ENCODE measurements around the gene UNC13B.

Gene UNC13B

GRCh38 chr9:35272989-35273388, 111.2 kb downstream of the UNC13B start:
- Histone ChIP-seq H3K27me3 (ENCODE audit: insufficient read depth, low read length, poor library complexity) (no peaks in the 10 kb centered on the region), H3K9ac (ENCODE audit: low read length) (no peak overlapping the region), H2BK5ac (ENCODE audit: low read length) (no peak overlapping the region), H3K23ac (ENCODE audit: low read length) (no peak overlapping the region), H3K79me1 (ENCODE audit: low read length) (no peaks in the 10 kb centered on the region), H2BK120ac (ENCODE audit: low read depth, low read length) (no peak overlapping the region), H3K56ac (ENCODE audit: low read length) (no peak overlapping the region), H3K4me1 (ENCODE audit: control insufficient read depth, low read depth, low read length) (no peaks in the 10 kb centered on the region), H3K4me2 (ENCODE audit: low read length) (no peak overlapping the region), H3K27ac (ENCODE audit: low read depth, low read length) (no peak overlapping the region), H3K36me3 (ENCODE audit: control insufficient read depth, insufficient read depth, low read length) (no peaks in the 10 kb centered on the region), H2AK5ac (ENCODE audit: low read length) (no peak overlapping the region), H4K8ac (ENCODE audit: low read depth, low read length) (no peak overlapping the region), H3K4ac (ENCODE audit: low read depth, low read length) (no peak overlapping the region), H3K79me2 (ENCODE audit: control insufficient read depth, insufficient read depth, low read length) (no peaks in the 10 kb centered on the region), H3K4me3 (ENCODE audit: low read length) (no peak overlapping the region), H3K18ac (ENCODE audit: low read length) (no peak overlapping the region), H2BK15ac (replicated peaks; ENCODE audit: low read depth) (no peak overlapping the region), H4K5ac (ENCODE audit: low read length) (no peak overlapping the region)
- DNase-seq = no peak
- no CpG with 5 or more reads among the region's 2 CpGs for WGBS (ENCODE audit: extremely low coverage, insufficient coverage, low lambda C conversion rate)

GRCh38 chr9:35273591-35273990, 111.8 kb downstream of the UNC13B start:
- no peak overlapping the region for H2BK15ac ChIP-seq (replicated peaks; ENCODE audit: low read depth)
- H3K36me3 ChIP-seq (ENCODE audit: control insufficient read depth, insufficient read depth, low read length) = no peaks in the 10 kb centered on the region
- H3K9ac ChIP-seq (ENCODE audit: low read length) = no peak overlapping the region
- H3K56ac ChIP-seq (ENCODE audit: low read length) = no peak overlapping the region
- H2BK5ac ChIP-seq (ENCODE audit: low read length) = no peak overlapping the region
- no peak overlapping the region for H3K4me3 ChIP-seq (ENCODE audit: low read length)
- H3K79me1 ChIP-seq (ENCODE audit: low read length) = no peaks in the 10 kb centered on the region
- H2AK5ac ChIP-seq (ENCODE audit: low read length) = no peak overlapping the region
- no peak overlapping the region for H3K4ac ChIP-seq (ENCODE audit: low read depth, low read length)
- H3K4me1 ChIP-seq (ENCODE audit: control insufficient read depth, low read depth, low read length) = no peaks in the 10 kb centered on the region
- H3K4me2 ChIP-seq (ENCODE audit: low read length) = no peak overlapping the region
- no peak overlapping the region for H2BK120ac ChIP-seq (ENCODE audit: low read depth, low read length)
- H4K5ac ChIP-seq (ENCODE audit: low read length) = no peak overlapping the region
- no peak overlapping the region for H3K27ac ChIP-seq (ENCODE audit: low read depth, low read length)
- H3K79me2 ChIP-seq (ENCODE audit: control insufficient read depth, insufficient read depth, low read length) = no peaks in the 10 kb centered on the region
- no peak overlapping the region for H3K18ac ChIP-seq (ENCODE audit: low read length)
- no peak overlapping the region for H4K8ac ChIP-seq (ENCODE audit: low read depth, low read length)
- no peaks in the 10 kb centered on the region for H3K27me3 ChIP-seq (ENCODE audit: insufficient read depth, low read length, poor library complexity)
- DNase-seq = no peak
- no peak overlapping the region for H3K23ac ChIP-seq (ENCODE audit: low read length)
- WGBS (ENCODE audit: extremely low coverage, insufficient coverage, low lambda C conversion rate) = no CpG with 5 or more reads among the region's 5 CpGs

DNA sequence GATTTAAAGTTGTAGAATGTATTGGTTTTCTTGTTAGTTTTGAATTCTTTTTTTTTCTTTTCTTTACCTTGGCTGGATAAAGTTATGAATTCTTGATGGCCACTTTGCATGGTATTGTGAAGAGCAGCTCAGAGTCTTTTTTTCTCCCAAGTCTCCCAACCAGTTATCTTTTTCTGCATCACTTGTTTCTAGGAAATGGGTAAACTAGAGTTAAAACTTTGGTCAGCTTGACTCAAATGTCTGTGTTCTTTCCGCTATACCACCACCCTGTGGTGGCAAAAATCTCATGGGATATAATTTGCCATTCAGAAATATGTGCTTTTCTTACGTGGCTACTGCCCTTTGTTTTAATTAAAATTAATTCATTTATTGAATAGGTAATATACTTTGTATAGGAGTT, 113.2 kb downstream of the UNC13B start:
- H3K56ac ChIP-seq (ENCODE audit: low read length) = no peak overlapping the region
- H2AK5ac ChIP-seq (ENCODE audit: low read length) = no peak overlapping the region
- no CpG with 5 or more reads among the region's 2 CpGs for WGBS (ENCODE audit: extremely low coverage, insufficient coverage, low lambda C conversion rate)
- H3K27ac ChIP-seq (ENCODE audit: low read depth, low read length) = no peak overlapping the region
- H3K4ac ChIP-seq (ENCODE audit: low read depth, low read length) = no peak overlapping the region
- H3K18ac ChIP-seq (ENCODE audit: low read length) = no peak overlapping the region
- H2BK15ac ChIP-seq (replicated peaks; ENCODE audit: low read depth) = no peak overlapping the region
- no peaks in the 10 kb centered on the region for H3K4me1 ChIP-seq (ENCODE audit: control insufficient read depth, low read depth, low read length)
- no peaks in the 10 kb centered on the region for H3K79me2 ChIP-seq (ENCODE audit: control insufficient read depth, insufficient read depth, low read length)
- DNase-seq = no peak
- no peak overlapping the region for H3K9ac ChIP-seq (ENCODE audit: low read length)
- no peak overlapping the region for H4K5ac ChIP-seq (ENCODE audit: low read length)
- H3K4me3 ChIP-seq (ENCODE audit: low read length) = no peak overlapping the region
- no peaks in the 10 kb centered on the region for H3K36me3 ChIP-seq (ENCODE audit: control insufficient read depth, insufficient read depth, low read length)
- H3K79me1 ChIP-seq (ENCODE audit: low read length) = no peaks in the 10 kb centered on the region
- H2BK5ac ChIP-seq (ENCODE audit: low read length) = no peak overlapping the region
- H3K27me3 ChIP-seq (ENCODE audit: insufficient read depth, low read length, poor library complexity) = no peaks in the 10 kb centered on the region
- no peak overlapping the region for H2BK120ac ChIP-seq (ENCODE audit: low read depth, low read length)
- H3K4me2 ChIP-seq (ENCODE audit: low read length) = no peak overlapping the region
- no peak overlapping the region for H3K23ac ChIP-seq (ENCODE audit: low read length)
- no peak overlapping the region for H4K8ac ChIP-seq (ENCODE audit: low read depth, low read length)

- Histone ChIP-seq H4K8ac (ENCODE audit: low read depth, low read length) (no peak overlapping the region), H3K18ac (ENCODE audit: low read length) (no peak overlapping the region), H3K4me3 (ENCODE audit: low read length) (no peak overlapping the region), H3K36me3 (ENCODE audit: control insufficient read depth, insufficient read depth, low read length) (no peaks in the 10 kb centered on the region), H3K4ac (ENCODE audit: low read depth, low read length) (no peak overlapping the region), H2AK5ac (ENCODE audit: low read length) (no peak overlapping the region), H3K56ac (ENCODE audit: low read length) (no peak overlapping the region), H3K79me1 (ENCODE audit: low read length) (no peaks in the 10 kb centered on the region), H4K5ac (ENCODE audit: low read length) (no peak overlapping the region), H3K4me2 (ENCODE audit: low read length) (no peak overlapping the region), H2BK5ac (ENCODE audit: low read length) (no peak overlapping the region), H3K27me3 (ENCODE audit: insufficient read depth, low read length, poor library complexity) (no peaks in the 10 kb centered on the region), H3K79me2 (ENCODE audit: control insufficient read depth, insufficient read depth, low read length) (no peaks in the 10 kb centered on the region), H3K23ac (ENCODE audit: low read length) (no peak overlapping the region), H3K4me1 (ENCODE audit: control insufficient read depth, low read depth, low read length) (no peaks in the 10 kb centered on the region), H2BK15ac (replicated peaks; ENCODE audit: low read depth) (no peak overlapping the region), H3K27ac (ENCODE audit: low read depth, low read length) (no peak overlapping the region), H2BK120ac (ENCODE audit: low read depth, low read length) (no peak overlapping the region), H3K9ac (ENCODE audit: low read length) (no peak overlapping the region)
- WGBS (ENCODE audit: extremely low coverage, insufficient coverage, low lambda C conversion rate) = no CpG with 5 or more reads among the region's 1 CpG
- DNase-seq = no peak
Observed at GRCh38 chr9:35277171-35277520, 115.3 kb downstream of the UNC13B start.

DNA sequence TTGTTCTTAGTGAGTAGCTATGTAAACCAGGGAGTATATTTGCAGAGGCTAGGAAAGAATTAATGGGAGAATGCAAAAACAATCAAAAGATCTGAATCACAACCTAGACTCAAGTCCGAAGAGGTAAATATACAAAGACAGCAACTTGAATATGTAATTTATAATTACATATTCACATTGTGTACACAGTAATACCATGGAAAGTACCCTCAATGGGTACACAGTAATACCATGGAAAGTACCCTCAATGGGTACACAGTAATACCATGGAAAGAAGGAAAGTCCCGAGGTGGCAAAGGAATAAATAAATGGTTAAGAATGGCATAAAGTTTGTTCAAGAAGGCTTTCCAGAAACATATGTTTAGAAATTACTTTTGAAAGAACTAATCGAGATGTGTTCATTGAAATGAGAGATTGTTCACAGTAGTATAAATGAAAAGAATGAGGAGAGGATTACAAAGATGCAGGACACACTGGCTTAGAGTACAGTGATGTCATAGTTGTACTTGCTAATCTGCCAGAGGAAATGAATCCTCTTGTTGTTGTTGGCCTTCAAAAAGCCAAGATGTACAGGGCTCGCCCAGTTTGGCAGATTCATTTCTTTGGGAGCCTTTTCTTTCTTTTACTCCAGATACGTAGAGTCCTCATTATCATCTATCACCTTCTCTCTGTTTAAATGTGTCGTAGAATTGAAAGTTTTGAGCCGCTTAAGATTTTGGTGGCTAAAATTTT, 116.0 kb downstream of the UNC13B start:
- Histone ChIP-seq H3K9ac (ENCODE audit: low read length) (no peak overlapping the region), H3K79me1 (ENCODE audit: low read length) (no peaks in the 10 kb centered on the region), H3K27me3 (ENCODE audit: insufficient read depth, low read length, poor library complexity) (no peaks in the 10 kb centered on the region), H4K8ac (ENCODE audit: low read depth, low read length) (no peak overlapping the region), H3K4me3 (ENCODE audit: low read length) (no peak overlapping the region), H2BK15ac (replicated peaks; ENCODE audit: low read depth) (no peak overlapping the region), H3K36me3 (ENCODE audit: control insufficient read depth, insufficient read depth, low read length) (no peaks in the 10 kb centered on the region), H3K4me2 (ENCODE audit: low read length) (no peak overlapping the region), H2BK5ac (ENCODE audit: low read length) (no peak overlapping the region), H3K79me2 (ENCODE audit: control insufficient read depth, insufficient read depth, low read length) (no peaks in the 10 kb centered on the region), H3K23ac (ENCODE audit: low read length) (no peak overlapping the region), H2BK120ac (ENCODE audit: low read depth, low read length) (no peak overlapping the region), H3K4ac (ENCODE audit: low read depth, low read length) (no peak overlapping the region), H4K5ac (ENCODE audit: low read length) (no peak overlapping the region), H3K18ac (ENCODE audit: low read length) (no peak overlapping the region), H3K27ac (ENCODE audit: low read depth, low read length) (no peak overlapping the region), H2AK5ac (ENCODE audit: low read length) (no peak overlapping the region), H3K56ac (ENCODE audit: low read length) (no peak overlapping the region), H3K4me1 (ENCODE audit: control insufficient read depth, low read depth, low read length) (no peaks in the 10 kb centered on the region)
- no peak for DNase-seq
- WGBS (ENCODE audit: extremely low coverage, insufficient coverage, low lambda C conversion rate) = no CpG with 5 or more reads among the region's 7 CpGs

DNA sequence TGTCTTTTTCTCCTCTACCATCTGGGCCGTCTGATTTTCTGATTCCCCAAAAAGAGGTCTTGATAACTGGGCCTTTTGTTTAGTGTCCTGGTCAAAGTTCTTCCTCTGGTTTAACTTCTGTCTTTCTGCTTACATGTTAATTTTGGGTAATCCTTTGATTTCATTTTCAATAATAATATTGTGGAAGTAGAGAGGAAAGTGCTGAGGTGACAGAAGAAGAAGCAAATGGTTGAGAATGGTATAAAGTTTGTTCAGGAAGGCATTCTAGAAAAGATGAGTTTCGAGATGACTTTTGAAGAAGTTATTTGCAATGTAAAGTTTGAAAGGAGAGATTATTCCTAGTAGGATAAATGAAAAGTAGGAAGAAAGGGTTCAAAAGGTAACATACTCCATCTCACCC, 118.1 kb downstream of the UNC13B start:
- no peak overlapping the region for H3K4me3 ChIP-seq (ENCODE audit: low read length)
- H3K79me2 ChIP-seq (ENCODE audit: control insufficient read depth, insufficient read depth, low read length) = no peaks in the 10 kb centered on the region
- H4K8ac ChIP-seq (ENCODE audit: low read depth, low read length) = no peak overlapping the region
- no peak overlapping the region for H3K23ac ChIP-seq (ENCODE audit: low read length)
- no peaks in the 10 kb centered on the region for H3K36me3 ChIP-seq (ENCODE audit: control insufficient read depth, insufficient read depth, low read length)
- no peaks in the 10 kb centered on the region for H3K79me1 ChIP-seq (ENCODE audit: low read length)
- H4K5ac ChIP-seq (ENCODE audit: low read length) = no peak overlapping the region
- H3K4ac ChIP-seq (ENCODE audit: low read depth, low read length) = no peak overlapping the region
- no peak overlapping the region for H2AK5ac ChIP-seq (ENCODE audit: low read length)
- H3K4me2 ChIP-seq (ENCODE audit: low read length) = no peak overlapping the region
- no peak for DNase-seq
- H3K4me1 ChIP-seq (ENCODE audit: control insufficient read depth, low read depth, low read length) = no peaks in the 10 kb centered on the region
- H3K27ac ChIP-seq (ENCODE audit: low read depth, low read length) = no peak overlapping the region
- no peaks in the 10 kb centered on the region for H3K27me3 ChIP-seq (ENCODE audit: insufficient read depth, low read length, poor library complexity)
- no CpG with 5 or more reads among the region's 2 CpGs for WGBS (ENCODE audit: extremely low coverage, insufficient coverage, low lambda C conversion rate)
- no peak overlapping the region for H2BK15ac ChIP-seq (replicated peaks; ENCODE audit: low read depth)
- no peak overlapping the region for H2BK5ac ChIP-seq (ENCODE audit: low read length)
- H3K56ac ChIP-seq (ENCODE audit: low read length) = no peak overlapping the region
- no peak overlapping the region for H3K18ac ChIP-seq (ENCODE audit: low read length)
- no peak overlapping the region for H3K9ac ChIP-seq (ENCODE audit: low read length)
- H2BK120ac ChIP-seq (ENCODE audit: low read depth, low read length) = no peak overlapping the region

Measured in mesendoderm (in vitro differentiated cells).